HG03108 (cell line): Measurements from ENCODE around the gene MAST4.
A peak's percentile ranks its signal among the peaks of the same experiment; 100 is the strongest.

ENCODE experiments used
- ATAC-seq: cut with Tn5 transposase; IDR thresholded peaks from one replicate; pipeline ENCODE4 v1.9.1; 2021; ENCODE audit warnings: moderate library complexity; ENCODE audit not compliant: unreplicated experiment

The MAST4 gene

DNA sequence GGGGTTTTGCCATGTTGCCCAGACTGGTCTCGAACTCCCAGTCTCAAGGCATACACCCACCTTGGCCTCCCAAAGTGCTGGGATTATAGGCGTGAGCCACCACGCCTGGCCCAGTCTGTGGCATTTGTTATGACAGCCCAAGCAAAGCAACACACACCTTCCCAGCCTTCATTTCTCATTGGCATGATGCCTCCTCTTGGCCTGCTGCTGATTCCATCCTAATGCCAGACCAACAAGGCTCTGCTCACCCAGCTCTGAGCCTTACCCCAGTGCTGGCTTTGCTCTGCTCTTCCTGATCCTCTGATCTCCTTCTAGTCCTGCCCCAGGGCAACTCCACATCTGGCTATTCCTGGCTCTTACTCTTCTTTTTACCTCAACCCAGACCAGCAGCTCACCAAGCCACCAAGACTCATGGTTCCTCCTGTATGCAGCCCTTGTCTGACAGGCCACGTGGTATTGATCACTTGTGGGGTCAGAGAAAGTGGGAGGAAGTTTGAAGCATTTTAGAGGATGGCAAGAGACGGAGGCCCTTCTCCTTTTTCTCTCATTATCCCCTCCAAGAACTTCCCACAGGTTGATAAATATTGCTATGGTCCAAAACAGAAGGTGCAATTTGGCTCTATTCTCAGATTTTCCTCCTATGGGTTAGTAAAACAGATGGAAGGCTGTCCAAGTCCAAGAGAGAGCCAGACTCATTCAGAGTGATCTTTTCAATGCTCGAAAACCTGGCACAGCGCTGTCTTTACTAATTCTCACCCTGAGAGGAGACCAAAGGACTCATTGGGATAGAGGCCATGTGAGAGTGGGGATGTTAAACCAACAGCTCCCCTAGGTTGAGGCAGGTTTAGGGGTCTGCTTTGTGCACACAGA lies 599.4 kb downstream of the MAST4 start:
- ATAC-seq: no peak

DNA sequence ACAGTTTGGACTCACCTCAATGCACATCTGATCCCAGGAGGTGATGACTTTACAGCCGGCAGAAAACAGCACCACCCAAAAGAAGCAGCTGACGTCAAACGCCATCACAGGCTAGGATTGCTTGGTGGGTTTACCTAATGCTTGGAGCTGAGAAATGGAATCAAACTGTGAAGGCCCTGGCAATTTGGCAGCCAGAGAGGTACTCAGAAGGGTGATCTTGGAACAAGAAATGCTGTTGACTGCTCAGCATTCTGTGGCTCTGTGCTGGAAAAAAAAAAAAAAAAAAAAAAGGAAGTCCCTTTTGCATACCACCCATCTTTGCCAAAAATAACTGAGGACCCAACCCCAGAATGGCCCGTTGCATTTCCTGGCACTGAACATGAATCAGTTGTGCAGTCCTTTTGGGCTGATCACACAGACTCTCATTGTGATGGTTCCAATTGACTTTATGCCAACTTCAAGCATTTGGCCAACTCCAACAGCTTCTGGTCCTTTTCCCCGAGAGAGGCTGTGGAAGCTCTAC lies 600.4 kb downstream of the MAST4 start, which contains the start of gene CD180:
TSS of gene CD180 (minus strand) at position 263 of the 523 bp plus-strand sequence. CDS start at position 105, 158 bp downstream.
- ATAC-seq: peak; percentile 29

DNA sequence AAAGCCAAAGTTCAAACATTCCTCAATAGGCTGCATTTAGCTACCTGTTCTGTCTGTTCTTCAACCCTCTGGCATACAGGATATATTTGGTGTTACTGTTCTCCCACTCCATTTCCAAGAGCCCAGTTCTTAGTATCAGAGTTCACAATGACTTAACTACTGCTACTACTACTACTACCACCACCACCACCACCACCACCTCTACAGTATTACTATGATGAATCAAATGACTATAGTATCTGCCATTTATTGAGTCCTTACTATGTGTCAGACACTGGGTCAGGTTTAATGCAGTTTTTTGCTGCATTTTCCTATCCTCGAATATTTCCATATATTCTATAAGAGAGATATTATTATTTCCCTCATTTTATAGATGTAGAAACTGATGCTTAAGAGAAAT lies 601.3 kb downstream of the MAST4 start:
- no peak for ATAC-seq

GRCh38 chr5:67198917-67199316 lies 602.7 kb downstream of the MAST4 start:
- ATAC-seq: no peak

GRCh38 chr5:67199859-67200258 lies 603.7 kb downstream of the MAST4 start:
- no peak for ATAC-seq

GRCh38 chr5:67200809-67201562 lies 604.8 kb downstream of the MAST4 start:
- ATAC-seq: no peak

DNA sequence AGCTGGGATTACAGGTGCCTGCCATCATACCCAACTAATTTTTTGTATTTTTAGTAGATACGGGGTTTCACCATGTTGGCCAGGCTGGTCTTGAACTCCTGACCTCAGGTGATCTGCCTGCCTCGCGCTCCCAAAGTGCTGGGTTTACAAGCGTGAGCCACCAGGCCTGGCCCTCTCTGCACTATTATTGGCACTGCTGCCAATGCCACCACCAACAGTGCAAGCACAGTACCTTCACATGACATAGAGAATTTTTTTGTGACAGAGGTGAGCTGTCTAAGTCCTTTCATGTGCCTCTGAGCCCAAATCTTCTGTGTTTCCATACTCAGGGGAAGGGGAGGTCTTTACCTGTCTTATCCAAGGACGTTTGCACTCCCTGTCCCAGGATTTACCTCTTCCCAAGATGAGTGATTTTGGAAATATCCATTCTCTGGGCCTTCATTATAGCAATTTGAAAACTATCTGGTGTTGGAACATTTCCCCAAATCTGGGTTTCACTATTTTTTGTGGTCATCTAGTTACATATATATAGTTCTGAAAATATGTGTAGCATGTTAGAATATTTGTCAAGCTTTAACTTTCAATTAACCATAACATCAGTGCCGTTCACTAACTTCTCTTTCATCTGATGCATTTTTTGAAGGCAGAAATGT lies 605.8 kb downstream of the MAST4 start:
- peak; percentile 21 for ATAC-seq

GRCh38 chr5:67202828-67203227 lies 606.6 kb downstream of the MAST4 start:
- no peak for ATAC-seq

- no peak for ATAC-seq
Measured at GRCh38 chr5:67203701-67204074, 607.5 kb downstream of the MAST4 start.

DNA sequence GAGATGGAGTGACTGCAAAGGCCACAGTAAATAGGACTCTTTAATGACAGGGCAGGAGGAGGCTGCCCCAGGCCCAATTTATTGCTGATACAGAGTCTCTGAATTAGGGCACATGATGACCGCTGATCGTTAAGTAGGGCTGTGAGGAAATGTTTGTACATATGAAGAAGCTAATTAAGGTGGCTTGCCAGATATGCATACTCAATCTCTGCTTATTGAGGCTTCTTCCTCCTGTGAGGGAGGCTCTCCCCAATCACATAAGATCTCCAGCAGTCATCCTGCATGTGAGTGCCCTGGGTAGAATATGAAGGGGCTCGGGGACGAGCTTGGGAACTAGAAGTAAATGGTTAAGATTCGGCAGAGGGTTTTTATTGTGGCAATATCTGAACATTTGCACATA lies 608.6 kb downstream of the MAST4 start:
- ATAC-seq: no peak

DNA sequence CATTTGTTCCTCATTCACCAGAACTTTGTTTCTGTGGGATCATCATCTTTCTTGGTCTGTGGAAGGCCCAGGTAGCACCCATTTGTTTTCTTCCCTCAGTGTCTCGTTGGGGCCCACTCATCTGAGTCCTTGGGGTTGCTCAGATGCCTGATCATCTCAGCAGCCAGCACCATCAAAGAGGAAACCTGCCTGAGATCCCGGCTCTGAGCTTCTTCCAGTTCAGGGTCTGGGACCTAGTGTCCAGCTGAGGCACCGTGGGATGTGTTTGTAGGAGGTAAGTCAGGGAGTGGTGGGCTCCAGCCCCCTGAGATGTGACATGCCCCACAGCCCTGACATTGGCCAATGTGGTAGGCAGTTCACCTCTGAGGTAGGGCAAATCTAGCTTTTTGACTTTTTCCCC lies 609.8 kb downstream of the MAST4 start:
- ATAC-seq: no peak

GRCh38 chr5:67206461-67206860 lies 610.3 kb downstream of the MAST4 start:
- peak; percentile 41 for ATAC-seq

GRCh38 chr5:67206929-67207328 lies 610.7 kb downstream of the MAST4 start:
- peak; percentile 71 for ATAC-seq

DNA sequence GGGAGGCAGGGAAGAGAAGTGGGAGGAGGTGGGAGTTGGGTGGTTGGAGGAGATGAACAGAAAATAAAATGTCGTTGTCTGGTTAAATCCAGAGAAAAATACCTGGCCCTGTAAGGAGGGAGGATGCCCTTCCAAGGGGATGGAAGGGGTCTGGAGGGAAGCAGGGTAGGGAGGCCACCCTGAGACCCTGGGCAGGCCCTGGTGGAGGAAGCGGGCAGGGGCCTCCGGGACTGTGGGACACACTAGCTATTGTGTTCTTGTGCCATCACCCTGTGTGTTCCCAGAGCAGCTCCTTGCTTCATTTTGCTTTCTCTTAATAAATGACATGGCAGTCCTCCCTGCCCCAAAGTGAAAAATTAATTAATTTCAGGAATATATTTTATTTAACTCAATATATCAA lies 612.2 kb downstream of the MAST4 start:
- ATAC-seq: no peak

GRCh38 chr5:67209141-67209771 lies 613.1 kb downstream of the MAST4 start:
- peak; percentile 30 for ATAC-seq

- ATAC-seq: no peak
Measured at GRCh38 chr5:67211926-67212325, 615.7 kb downstream of the MAST4 start.

DNA sequence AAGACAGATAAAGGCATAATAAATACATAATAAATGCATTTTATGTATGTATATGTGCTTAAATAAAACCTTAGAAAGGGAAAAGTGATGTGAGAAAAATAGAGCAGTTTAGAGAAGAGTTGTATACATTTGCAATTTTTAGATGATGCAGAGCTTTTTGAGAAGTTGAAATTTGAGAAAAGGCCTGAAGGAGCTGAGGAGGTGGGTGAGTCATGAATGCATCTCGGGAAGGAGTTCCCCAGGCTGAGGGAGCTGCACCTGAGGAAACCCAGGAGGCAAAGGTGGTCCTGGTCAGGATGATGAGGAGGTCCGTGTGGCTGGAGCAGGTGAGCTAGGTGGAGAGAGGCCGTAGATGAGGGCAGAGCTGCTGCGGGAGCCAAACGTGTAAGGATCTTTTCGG lies 617.8 kb downstream of the MAST4 start:
- no peak for ATAC-seq

DNA sequence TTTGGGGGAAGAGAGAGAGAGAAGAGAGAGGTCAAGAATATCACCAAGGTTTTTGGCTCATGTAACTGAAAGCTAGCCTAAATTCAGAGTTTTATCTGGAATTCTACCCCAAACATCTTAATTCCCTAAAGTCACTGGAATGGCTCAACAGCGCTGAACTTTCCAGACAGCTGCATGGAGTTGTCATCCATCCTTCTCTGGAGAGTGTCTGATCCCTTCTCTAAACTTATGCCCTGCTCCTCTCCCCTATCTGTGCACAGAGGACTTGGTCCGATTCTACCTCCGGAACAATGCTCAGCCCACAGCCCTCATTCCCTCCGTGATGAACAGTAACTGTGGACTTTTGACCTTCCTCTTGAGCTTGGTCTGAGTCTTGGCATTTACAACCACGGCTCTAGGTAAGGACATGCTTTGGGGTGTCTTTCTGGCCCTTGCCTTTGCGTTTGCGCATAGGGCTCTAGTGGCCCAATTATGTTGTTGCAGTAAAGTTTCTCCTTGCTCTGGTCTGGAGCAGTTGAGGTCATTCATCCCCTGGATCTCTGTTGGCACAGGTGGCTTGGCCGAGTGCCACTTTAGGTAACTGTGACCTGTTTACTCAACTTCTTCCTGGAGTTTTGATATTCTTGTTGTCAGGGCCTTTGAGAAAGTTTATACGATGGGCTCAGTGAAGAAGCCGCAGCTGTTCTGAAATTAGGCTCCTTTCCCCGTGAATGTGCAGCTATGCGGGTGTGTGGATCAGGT lies 618.7 kb downstream of the MAST4 start:
- ATAC-seq: no peak

- ATAC-seq: peak; percentile 99
Measured at GRCh38 chr5:67215519-67216471, 619.6 kb downstream of the MAST4 start.
